ENCODE measurements around the gene KAZN. TPM values are rescaled to one million over a fixed set of nuclear protein-coding genes. Genes with fewer than 3 reads are reported as not detected.

KAZN gene
- total and polyA plus RNA-seq, 4 donors, result 4.4 to 19.3 (median 9.6) TPM

DNA sequence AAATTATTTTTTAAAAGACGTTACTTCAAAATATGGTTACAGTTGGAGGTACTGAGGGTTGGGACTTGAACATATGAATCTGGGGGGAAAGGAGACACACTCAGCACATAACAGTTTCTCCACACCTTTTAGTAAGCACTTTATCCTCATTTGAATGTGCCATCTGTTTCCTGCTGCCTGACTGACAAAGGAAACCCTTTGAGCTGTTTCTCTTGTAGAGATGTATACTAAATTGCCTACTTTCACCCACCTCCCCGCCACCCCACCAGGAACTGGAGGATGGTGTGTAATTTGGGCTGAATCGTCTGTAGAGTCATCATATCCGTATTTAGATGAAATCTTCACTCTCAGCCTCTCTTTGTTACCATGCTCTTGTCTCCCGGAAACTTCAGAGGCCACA, 108.1 kb downstream of the KAZN start:
- DNase-seq (no peak), ATAC-seq (ENCODE audit: low FRiP score) (no peak)
- H3K9me3 ChIP-seq (ENCODE audit: control insufficient read depth, low read length), result no peaks in the 10 kb centered on the region
- intact Hi-C loops (cut with DNase I), result no loop called here
- no peaks in the 10 kb centered on the region for H3K27me3 ChIP-seq (ENCODE audit: control insufficient read depth in 1 of 2, insufficient read depth in 2 of 2, low read length in 1 of 2)
- no peak overlapping the region for H3K4me3 ChIP-seq (ENCODE audit: low read length in 2 of 2)
- no peaks in the 10 kb centered on the region for H3K4me1 ChIP-seq (ENCODE audit: control insufficient read depth in 1 of 2, insufficient read depth in 2 of 2, low read length in 2 of 2)
- H3K36me3 ChIP-seq (ENCODE audit: control insufficient read depth in 1 of 2, insufficient read depth in 2 of 2, low read length in 1 of 2), result no peaks in the 10 kb centered on the region
- H3K27ac ChIP-seq (ENCODE audit: low read depth in 1 of 2, low read length in 2 of 2), result no peak overlapping the region
- WGBS, 2 donors, result 78 to 91% methylated on average over 5 of the region's 5 CpGs

DNA sequence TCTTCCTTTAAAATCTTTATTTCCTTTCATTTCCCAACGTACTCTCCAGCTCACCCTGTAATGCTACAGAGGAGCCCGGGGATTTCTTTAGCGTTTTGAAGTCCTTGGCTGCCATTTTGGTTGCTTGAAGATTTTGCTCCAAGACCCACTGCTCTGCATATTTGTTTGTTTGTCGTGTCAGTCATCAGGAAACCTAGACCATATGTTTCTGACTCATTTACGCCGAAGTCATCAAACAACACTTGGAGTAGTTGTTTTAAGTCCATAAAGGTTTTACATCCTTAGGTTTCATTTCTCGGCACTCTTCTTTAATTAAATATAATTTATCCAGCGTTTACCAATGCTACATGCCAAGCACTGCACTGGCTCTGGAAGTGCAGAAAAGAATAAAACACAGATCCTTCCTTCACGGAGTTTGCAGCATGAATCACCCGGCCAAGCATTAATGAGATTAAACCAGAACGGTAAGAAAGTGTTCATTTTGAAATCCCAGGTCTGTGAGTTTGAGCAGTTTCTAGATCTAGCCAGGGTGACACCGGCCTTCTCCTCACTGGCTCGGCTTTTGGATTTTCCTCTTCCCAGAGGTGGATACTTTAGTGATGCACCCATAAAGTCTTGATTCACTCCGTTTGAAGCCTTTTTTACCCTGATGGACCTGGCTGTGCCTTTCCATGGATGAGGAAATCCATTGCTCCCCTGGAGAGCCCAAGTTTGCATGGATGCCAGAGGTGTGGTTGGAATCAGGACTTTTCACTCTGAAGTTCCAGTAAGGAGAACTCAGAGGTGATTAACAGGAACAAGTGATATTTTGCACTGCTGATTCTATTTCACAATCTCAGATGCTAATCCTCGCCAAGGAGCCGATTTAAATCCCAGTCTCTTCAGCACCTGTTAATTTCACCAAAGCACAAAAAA, 109.3 kb downstream of the KAZN start:
- no peaks in the 10 kb centered on the region for H3K4me1 ChIP-seq (ENCODE audit: control insufficient read depth in 1 of 2, insufficient read depth in 2 of 2, low read length in 2 of 2)
- DNase-seq (no peak), ATAC-seq (ENCODE audit: low FRiP score) (no peak)
- no peaks in the 10 kb centered on the region for H3K36me3 ChIP-seq (ENCODE audit: control insufficient read depth in 1 of 2, insufficient read depth in 2 of 2, low read length in 1 of 2)
- no peaks in the 10 kb centered on the region for H3K9me3 ChIP-seq (ENCODE audit: control insufficient read depth, low read length)
- no peak overlapping the region for H3K4me3 ChIP-seq (ENCODE audit: low read length in 2 of 2)
- no peaks in the 10 kb centered on the region for H3K27me3 ChIP-seq (ENCODE audit: control insufficient read depth in 1 of 2, insufficient read depth in 2 of 2, low read length in 1 of 2)
- intact Hi-C loops (cut with DNase I), result no loop called here
- no peak overlapping the region for H3K27ac ChIP-seq (ENCODE audit: low read depth in 1 of 2, low read length in 2 of 2)
- WGBS, 2 donors, result 83 to 86% methylated on average over 16 of the region's 16 CpGs

DNA sequence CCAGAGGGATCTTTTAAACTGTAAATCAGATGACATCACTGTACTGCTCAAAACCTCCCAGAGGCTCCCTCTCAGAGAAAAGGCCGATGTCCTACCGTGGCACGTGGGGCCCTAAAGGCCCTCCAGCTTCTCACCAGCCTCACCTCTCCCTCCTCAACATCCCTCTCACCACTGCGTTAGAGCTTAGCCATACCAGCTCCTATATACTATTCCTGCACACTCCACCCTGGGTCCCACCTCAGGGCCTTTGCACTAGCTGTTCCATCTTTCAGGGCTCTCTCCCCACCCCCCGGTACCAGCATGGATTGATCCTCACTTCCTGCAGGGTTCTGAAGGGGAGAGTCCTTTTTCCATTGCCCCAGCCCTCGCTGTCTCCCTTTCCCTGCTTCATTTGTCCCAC, 111.8 kb downstream of the KAZN start:
- Histone ChIP-seq H3K36me3 (ENCODE audit: control insufficient read depth in 1 of 2, insufficient read depth in 2 of 2, low read length in 1 of 2) (no peaks in the 10 kb centered on the region), H3K27ac (ENCODE audit: low read depth in 1 of 2, low read length in 2 of 2) (no peak overlapping the region), H3K4me3 (ENCODE audit: low read length in 2 of 2) (no peak overlapping the region), H3K4me1 (ENCODE audit: control insufficient read depth in 1 of 2, insufficient read depth in 2 of 2, low read length in 2 of 2) (no peaks in the 10 kb centered on the region), H3K9me3 (ENCODE audit: control insufficient read depth, low read length) (no peaks in the 10 kb centered on the region), H3K27me3 (ENCODE audit: control insufficient read depth in 1 of 2, insufficient read depth in 2 of 2, low read length in 1 of 2) (no peaks in the 10 kb centered on the region)
- intact Hi-C loops (cut with DNase I), result no loop called here
- 96 to 97% methylated on average over 6 of the region's 6 CpGs for WGBS, 2 donors
- no peak for DNase-seq
- ATAC-seq (ENCODE audit: low FRiP score), result no peak

- no peak for DNase-seq
- Histone ChIP-seq H3K36me3 (ENCODE audit: control insufficient read depth in 1 of 2, insufficient read depth in 2 of 2, low read length in 1 of 2) (no peaks in the 10 kb centered on the region), H3K27ac (ENCODE audit: low read depth in 1 of 2, low read length in 2 of 2) (no peak overlapping the region), H3K4me1 (ENCODE audit: control insufficient read depth in 1 of 2, insufficient read depth in 2 of 2, low read length in 2 of 2) (no peaks in the 10 kb centered on the region), H3K27me3 (ENCODE audit: control insufficient read depth in 1 of 2, insufficient read depth in 2 of 2, low read length in 1 of 2) (no peaks in the 10 kb centered on the region), H3K9me3 (ENCODE audit: control insufficient read depth, low read length) (no peaks in the 10 kb centered on the region), H3K4me3 (ENCODE audit: low read length in 2 of 2) (no peak overlapping the region)
- intact Hi-C loops (cut with DNase I), result no loop called here
- no peak for ATAC-seq (ENCODE audit: low FRiP score)
- WGBS, 2 donors, result 83 to 88% methylated on average over 2 of the region's 2 CpGs
Measured at GRCh38 chr1:14712136-14712535, 113.7 kb downstream of the KAZN start.

GRCh38 chr1:14713077-14713476, 114.6 kb downstream of the KAZN start:
- Histone ChIP-seq H3K4me1 (ENCODE audit: control insufficient read depth in 1 of 2, insufficient read depth in 2 of 2, low read length in 2 of 2) (no peaks in the 10 kb centered on the region), H3K27me3 (ENCODE audit: control insufficient read depth in 1 of 2, insufficient read depth in 2 of 2, low read length in 1 of 2) (no peaks in the 10 kb centered on the region), H3K4me3 (ENCODE audit: low read length in 2 of 2) (no peak overlapping the region), H3K36me3 (ENCODE audit: control insufficient read depth in 1 of 2, insufficient read depth in 2 of 2, low read length in 1 of 2) (no peaks in the 10 kb centered on the region), H3K9me3 (ENCODE audit: control insufficient read depth, low read length) (no peaks in the 10 kb centered on the region), H3K27ac (ENCODE audit: low read depth in 1 of 2, low read length in 2 of 2) (no peak overlapping the region)
- no peak for ATAC-seq (ENCODE audit: low FRiP score)
- 74 to 85% methylated on average over 4 of the region's 4 CpGs for WGBS, 2 donors
- intact Hi-C loops (cut with DNase I), result no loop called here
- no peak for DNase-seq

GRCh38 chr1:14715266-14715665, 116.8 kb downstream of the KAZN start:
- H3K4me3 ChIP-seq (ENCODE audit: low read length in 2 of 2), result no peak overlapping the region
- intact Hi-C loops (cut with DNase I), result no loop called here
- H3K27ac ChIP-seq (ENCODE audit: low read depth in 1 of 2, low read length in 2 of 2), result no peak overlapping the region
- no peaks in the 10 kb centered on the region for H3K27me3 ChIP-seq (ENCODE audit: control insufficient read depth in 1 of 2, insufficient read depth in 2 of 2, low read length in 1 of 2)
- DNase-seq, result no peak
- no peaks in the 10 kb centered on the region for H3K36me3 ChIP-seq (ENCODE audit: control insufficient read depth in 1 of 2, insufficient read depth in 2 of 2, low read length in 1 of 2)
- H3K9me3 ChIP-seq (ENCODE audit: control insufficient read depth, low read length), result no peaks in the 10 kb centered on the region
- H3K4me1 ChIP-seq (ENCODE audit: control insufficient read depth in 1 of 2, insufficient read depth in 2 of 2, low read length in 2 of 2), result no peaks in the 10 kb centered on the region
- ATAC-seq (ENCODE audit: low FRiP score), result no peak
- WGBS, 2 donors, result 90 to 92% methylated on average over 10 of the region's 10 CpGs

DNA sequence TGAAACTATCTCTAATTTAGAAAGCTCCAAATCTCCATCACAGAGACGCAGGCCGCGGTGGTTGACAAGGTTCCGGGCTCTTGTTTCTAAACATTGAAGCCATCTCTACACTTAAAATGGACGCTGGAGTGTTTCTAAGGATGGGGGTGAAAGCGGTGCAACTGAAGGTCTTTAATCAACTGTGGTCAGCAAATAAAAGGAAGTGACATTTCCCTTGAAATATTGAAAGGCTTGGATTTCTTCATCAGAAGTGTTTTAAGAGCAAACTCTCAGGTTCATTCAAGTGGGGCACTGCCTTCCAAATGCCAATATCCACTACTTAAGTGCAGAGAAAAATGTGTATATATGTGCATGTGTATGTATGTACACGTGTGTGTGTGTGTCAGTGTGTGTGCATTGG, 117.3 kb downstream of the KAZN start:
- no peaks in the 10 kb centered on the region for H3K27me3 ChIP-seq (ENCODE audit: control insufficient read depth in 1 of 2, insufficient read depth in 2 of 2, low read length in 1 of 2)
- H3K36me3 ChIP-seq (ENCODE audit: control insufficient read depth in 1 of 2, insufficient read depth in 2 of 2, low read length in 1 of 2), result no peaks in the 10 kb centered on the region
- WGBS, 2 donors, result 82 to 84% methylated on average over 7 of the region's 7 CpGs
- H3K4me1 ChIP-seq (ENCODE audit: control insufficient read depth in 1 of 2, insufficient read depth in 2 of 2, low read length in 2 of 2), result no peaks in the 10 kb centered on the region
- ATAC-seq (ENCODE audit: low FRiP score), result no peak
- no peak for DNase-seq
- H3K4me3 ChIP-seq (ENCODE audit: low read length in 2 of 2), result no peak overlapping the region
- H3K9me3 ChIP-seq (ENCODE audit: control insufficient read depth, low read length), result no peaks in the 10 kb centered on the region
- intact Hi-C loops (cut with DNase I), result no loop called here
- H3K27ac ChIP-seq (ENCODE audit: low read depth in 1 of 2, low read length in 2 of 2), result no peak overlapping the region

DNA sequence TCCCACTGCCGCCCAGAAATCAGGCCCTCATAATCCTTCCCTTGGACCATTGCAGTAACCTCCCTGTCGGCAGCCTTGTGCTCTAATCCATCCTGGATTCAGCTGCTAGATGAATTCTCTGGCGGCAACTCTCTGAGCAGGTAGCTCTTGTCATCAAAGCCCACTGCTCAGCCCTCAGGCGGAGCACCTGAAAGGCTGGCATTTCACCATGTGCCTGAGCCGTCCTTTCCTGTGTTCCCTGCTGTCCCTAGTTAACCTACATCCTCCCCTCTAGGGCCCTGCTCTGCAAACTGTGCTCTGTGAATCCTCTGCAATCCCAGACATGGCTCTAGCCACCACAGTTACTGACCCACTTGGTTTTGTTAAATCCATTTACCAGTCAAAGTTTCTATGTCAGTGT, 118.0 kb downstream of the KAZN start:
- no peak for ATAC-seq (ENCODE audit: low FRiP score)
- intact Hi-C loops (cut with DNase I), result no loop called here
- 91 to 93% methylated on average over 5 of the region's 5 CpGs for WGBS, 2 donors

GRCh38 chr1:14718476-14718875, 120.0 kb downstream of the KAZN start:
- Histone ChIP-seq H3K36me3 (ENCODE audit: control insufficient read depth in 1 of 2, insufficient read depth in 2 of 2, low read length in 1 of 2) (no peaks in the 10 kb centered on the region), H3K9me3 (ENCODE audit: control insufficient read depth, low read length) (no peaks in the 10 kb centered on the region), H3K4me1 (ENCODE audit: control insufficient read depth in 1 of 2, insufficient read depth in 2 of 2, low read length in 2 of 2) (no peaks in the 10 kb centered on the region), H3K27ac (ENCODE audit: low read depth in 1 of 2, low read length in 2 of 2) (no peak overlapping the region), H3K4me3 (ENCODE audit: low read length in 2 of 2) (no peak overlapping the region), H3K27me3 (ENCODE audit: control insufficient read depth in 1 of 2, insufficient read depth in 2 of 2, low read length in 1 of 2) (no peaks in the 10 kb centered on the region)
- no peak for DNase-seq
- ATAC-seq (ENCODE audit: low FRiP score), result no peak
- intact Hi-C loops (cut with DNase I), result no loop called here
- 91 to 92% methylated on average over 7 of the region's 7 CpGs for WGBS, 2 donors

More for the DNA sequence above, 118.0 kb downstream of the KAZN start:
- Histone ChIP-seq H3K27ac (ENCODE audit: low read depth in 1 of 2, low read length in 2 of 2) (no peak overlapping the region), H3K36me3 (ENCODE audit: control insufficient read depth in 1 of 2, insufficient read depth in 2 of 2, low read length in 1 of 2) (no peaks in the 10 kb centered on the region), H3K4me1 (ENCODE audit: control insufficient read depth in 1 of 2, insufficient read depth in 2 of 2, low read length in 2 of 2) (no peaks in the 10 kb centered on the region), H3K4me3 (ENCODE audit: low read length in 2 of 2) (no peak overlapping the region), H3K27me3 (ENCODE audit: control insufficient read depth in 1 of 2, insufficient read depth in 2 of 2, low read length in 1 of 2) (no peaks in the 10 kb centered on the region), H3K9me3 (ENCODE audit: control insufficient read depth, low read length) (no peaks in the 10 kb centered on the region)
- DNase-seq, result no peak
